Measurements from ENCODE around the gene POR. TPM values are rescaled to one million over a fixed set of nuclear protein-coding genes. Genes with fewer than 3 reads are reported as not detected.

Gene POR
- total and polyA plus RNA-seq, 8 donors: 41.4 to 210 (median 52.1) TPM

GRCh38 chr7:75982306-75983064 is 67.5 kb downstream of the POR start:
- DNase-seq: peak in 1 of 4 donors; percentile 61
- no peaks in the 10 kb centered on the region for H3K4me1 ChIP-seq
- peaks cover 0 to 96% of the 10 kb centered on the region in 2 donors for H3K36me3 ChIP-seq
- H3K27ac ChIP-seq: no peak overlapping the region
- no peak for TF ChIP-seq CTCF (IDR thresholded peaks at IDR 0.05)
- H3K4me3 ChIP-seq: no peak overlapping the region
- H3K27me3 ChIP-seq: no peaks in the 10 kb centered on the region
- H3K9me3 ChIP-seq: no peaks in the 10 kb centered on the region
- intact Hi-C loops (cut with DNase I): no loop called here
- no peak for ATAC-seq

DNA sequence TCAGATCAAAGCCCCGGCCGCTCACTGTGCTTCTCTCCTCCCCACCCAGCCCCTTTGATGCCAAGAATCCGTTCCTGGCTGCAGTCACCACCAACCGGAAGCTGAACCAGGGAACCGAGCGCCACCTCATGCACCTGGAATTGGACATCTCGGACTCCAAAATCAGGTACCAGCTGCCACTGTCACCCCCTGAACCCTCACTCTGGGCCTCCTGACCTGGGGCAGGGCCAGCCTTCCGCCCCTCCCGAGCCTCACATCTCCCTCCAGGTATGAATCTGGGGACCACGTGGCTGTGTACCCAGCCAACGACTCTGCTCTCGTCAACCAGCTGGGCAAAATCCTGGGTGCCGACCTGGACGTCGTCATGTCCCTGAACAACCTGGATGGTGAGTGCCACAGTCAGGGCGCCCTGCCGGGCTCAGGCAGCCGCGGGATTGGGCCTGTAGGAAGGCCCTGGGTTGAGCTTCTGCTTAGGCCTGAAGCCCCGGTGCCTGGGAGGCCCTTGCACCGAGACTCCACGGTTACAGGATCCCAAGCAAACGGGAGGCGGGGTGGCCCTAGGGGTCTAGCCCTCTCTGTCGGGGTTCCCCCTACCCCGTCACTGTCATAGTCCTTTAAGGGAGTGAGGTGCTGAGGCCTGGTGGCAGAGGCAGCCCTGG is 68.6 kb downstream of the POR start:
- no peak for ATAC-seq
- H3K4me1 ChIP-seq: no peaks in the 10 kb centered on the region
- DNase-seq: peak in 1 of 4 donors; percentile 66
- intact Hi-C loops (cut with DNase I): no loop called here
- H3K9me3 ChIP-seq: no peaks in the 10 kb centered on the region
- no peak overlapping the region for H3K27ac ChIP-seq
- H3K27me3 ChIP-seq: no peaks in the 10 kb centered on the region
- TF ChIP-seq CTCF (IDR thresholded peaks at IDR 0.05): no peak
- H3K4me3 ChIP-seq: no peak overlapping the region
- H3K36me3 ChIP-seq: peaks cover 0 to 97% of the 10 kb centered on the region in 2 donors

DNA sequence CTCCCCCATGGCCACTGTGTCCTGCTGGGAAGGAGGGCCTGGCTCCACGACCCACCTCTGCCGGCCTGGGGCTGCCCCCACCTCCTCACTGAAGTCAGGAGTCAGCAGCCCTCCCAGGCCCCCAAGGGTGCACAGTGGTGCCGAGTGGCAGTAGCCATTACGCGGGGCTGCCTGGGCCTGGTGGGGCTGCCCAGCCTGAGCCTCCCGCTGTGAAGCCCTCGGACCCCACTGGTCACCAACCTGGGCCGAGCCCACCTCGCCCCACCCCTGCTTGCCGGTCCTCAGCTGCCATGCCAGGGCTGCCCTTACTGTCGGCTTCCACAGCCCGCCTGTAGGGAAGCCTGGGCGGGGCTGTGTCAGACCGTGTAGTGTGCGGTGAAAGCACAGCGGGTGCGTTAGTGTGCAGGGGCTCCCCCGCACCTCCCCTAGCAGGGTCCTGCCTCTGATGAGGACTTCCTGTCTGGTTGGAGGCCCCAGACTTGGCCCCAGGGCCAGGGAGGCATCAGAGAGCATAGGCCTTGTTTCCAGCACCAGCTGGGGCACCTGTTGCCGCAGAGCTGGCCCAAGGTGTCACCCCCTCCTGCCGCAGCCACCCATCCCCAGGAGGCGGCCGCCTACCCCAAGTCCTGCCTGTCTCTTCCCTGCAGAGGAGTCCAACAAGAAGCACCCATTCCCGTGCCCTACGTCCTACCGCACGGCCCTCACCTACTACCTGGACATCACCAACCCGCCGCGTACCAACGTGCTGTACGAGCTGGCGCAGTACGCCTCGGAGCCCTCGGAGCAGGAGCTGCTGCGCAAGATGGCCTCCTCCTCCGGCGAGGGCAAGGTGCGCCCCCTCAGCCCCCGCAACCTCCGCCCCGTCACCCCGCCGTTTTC is 69.4 kb downstream of the POR start:
- intact Hi-C loops (cut with DNase I): no loop called here
- no peaks in the 10 kb centered on the region for H3K9me3 ChIP-seq
- DNase-seq: peak in 1 of 4 donors; percentile 76
- no peak overlapping the region for H3K27ac ChIP-seq
- H3K27me3 ChIP-seq: no peaks in the 10 kb centered on the region
- H3K4me3 ChIP-seq: no peak overlapping the region
- no peak for TF ChIP-seq CTCF (IDR thresholded peaks at IDR 0.05)
- no peak for ATAC-seq
- peaks cover 0 to 4% of the 10 kb centered on the region in 2 donors for H3K4me1 ChIP-seq
- H3K36me3 ChIP-seq: peaks cover 0 to 89% of the 10 kb centered on the region in 2 donors

DNA sequence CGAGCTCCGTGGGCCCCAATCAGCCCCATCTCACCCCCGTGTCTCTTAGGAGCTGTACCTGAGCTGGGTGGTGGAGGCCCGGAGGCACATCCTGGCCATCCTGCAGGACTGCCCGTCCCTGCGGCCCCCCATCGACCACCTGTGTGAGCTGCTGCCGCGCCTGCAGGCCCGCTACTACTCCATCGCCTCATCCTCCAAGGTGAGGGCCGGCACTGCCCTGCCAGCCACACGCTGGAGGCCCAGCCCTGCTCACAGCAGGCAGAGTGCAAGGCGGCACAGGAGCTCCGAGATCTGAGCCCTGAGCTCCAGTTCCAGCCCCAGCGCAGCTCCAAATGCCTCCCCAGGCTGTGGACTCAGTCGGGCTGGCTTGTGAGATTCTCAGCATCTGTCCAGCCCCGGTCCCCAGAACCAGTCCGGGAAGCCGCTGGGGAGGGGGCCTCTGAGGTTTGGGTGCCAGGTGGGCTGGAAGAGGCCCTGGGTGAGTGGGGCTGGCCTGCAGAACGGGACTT is 70.1 kb downstream of the POR start:
- TF ChIP-seq CTCF (IDR thresholded peaks at IDR 0.05): no peak
- no peaks in the 10 kb centered on the region for H3K9me3 ChIP-seq
- DNase-seq: no peak
- H3K27ac ChIP-seq: no peak overlapping the region
- no peaks in the 10 kb centered on the region for H3K27me3 ChIP-seq
- ATAC-seq: no peak
- H3K4me3 ChIP-seq: no peak overlapping the region
- intact Hi-C loops (cut with DNase I): no loop called here
- H3K4me1 ChIP-seq: peaks cover 0 to 10% of the 10 kb centered on the region in 2 donors
- H3K36me3 ChIP-seq: peaks cover 0 to 83% of the 10 kb centered on the region in 2 donors

Measured in left lung (tissue), 10 donors.